Ovary (tissue), 9 donors: Measurements from ENCODE around the gene SCO1. TPM values are rescaled to one million over a fixed set of nuclear protein-coding genes. Genes with fewer than 3 reads are reported as not detected.

Experiments
- DNase-seq, 5 donors: peaks; one replicate each; pipeline ENCODE4 v3.0.0-alpha.2; 2019 to 2020
- H3K27ac ChIP-seq, 2 donors: fragments of 200-600 bp; one replicate each; pipeline versions ENCODE4 v1.5.1 to v1.8.0; 2019 to 2022
- H3K27me3 ChIP-seq: fragments of 200-600 bp; one replicate; pipeline ENCODE4 v1.8.0; 2022
- H3K36me3 ChIP-seq: fragments of 200-600 bp; sonication (generic); one replicate; pipeline ENCODE4 v1.5.1; 2019
- H3K4me1 ChIP-seq: one replicate; pipeline ENCODE4 v1.8.1; 2013; ENCODE audit warnings: mild to moderate bottlenecking, moderate library complexity; ENCODE audit not compliant: insufficient read depth
- H3K4me3 ChIP-seq: fragments of 200-600 bp; sonication (generic); one replicate; pipeline ENCODE4 v1.5.1; 2017
- H3K9me3 ChIP-seq, 2 donors: fragments of 200-600 bp in 1 of 2; sonication (generic) in 1 of 2; one replicate each; pipeline versions ENCODE4 v1.5.1 to v1.8.1; 2013 to 2019; ENCODE audit warnings: mild to moderate bottlenecking in 1 of 2, moderate library complexity in 1 of 2
- EP300 ChIP-seq: sonication (generic); formaldehyde crosslinking; IDR thresholded peaks from one replicate; pipeline ENCODE4 v1.6.1; 2017; ENCODE audit warnings: antibody characterized with exemption
- POLR2A ChIP-seq: fragments of 450-650 bp; IDR thresholded peaks from one replicate; pipeline ENCODE4 v1.6.1; 2017; ENCODE audit warnings: antibody characterized with exemption, mild to moderate bottlenecking, moderate library complexity
- WGBS, 3 donors: extraction: QIAGEN DNeasy Blood & Tissue Kit in 1 of 3; methylation state at CpG; one replicate each; pipeline versions ENCODE4 v1.1.5 to v1.1.7; 2013 to 2017; 5-methylcytosine and 5-hydroxymethylcytosine counted together
- intact Hi-C, 4 donors: fragments of 100-400 bp; cut with DNase I; formaldehyde crosslinking; loops; one replicate each; pipeline versions ENCODE4 v1.11.0 to v1.15.1; 2022 to 2023
- polyA plus RNA-seq, 2 donors: library from polyadenylated mRNA; stranded (reverse); fragments of 200-250 nt in 1 of 2; fragments of 350-450 nt in 1 of 2; fragmentation: Illumina TruSeq in 1 of 2; extraction: RNeasy Lipid Tissue Mini Kit (QIAGEN cat#74804) in 1 of 2; gene quantifications; one replicate each; pipeline ENCODE4 v1.2.3, GENCODE V29; 2013 to 2014
- total RNA-seq, 7 donors: library from RNA; depleted of rRNA in 2 of 7; stranded (reverse); fragments of >200 nt in 2 of 7; fragmentation: NEBNext Ultra II Directional in 3 of 7; extraction: Animal tissue kit (Norgen Biotek cat#: 25700) in 3 of 7; gene quantifications; one replicate each; pipeline versions ENCODE4 v1.1.0 to v1.2.4, GENCODE V29; 2016 to 2023
- TF ChIP-seq, protein P1 (sequence below), 3 donors: fragments of 450-650 bp in 2 of 3; fragments of 200-600 bp in 1 of 3; IDR thresholded peaks; one replicate each; pipeline versions ENCODE4 v1.5.1 to v1.8.0; 2016 to 2022; ENCODE audit warnings: antibody characterized with exemption in 3 of 3, mild to moderate bottlenecking in 1 of 3
- donor health status: DM: no; HTN: no; CAD: no; lungs with moderate emphysema.
- donor health status: DM: no; HTN: no; CAD: no.
- donor health status: Bipolar disorder and iron deficiency.
- donor health status: DM: yes; HTN: yes; CAD: no.
- donor health status: DM: no; HTN: no; CAD: no.
- donor health status: DM: yes; HTN: yes; CAD: no.

The SCO1 gene
- total and polyA plus RNA-seq, 9 donors, result 9.5 to 26.5 (median 20.7) TPM

GRCh38 chr17:10628756-10629155, 68.6 kb downstream of the SCO1 start:
- TF ChIP-seq EP300 (no peak), POLR2A (no peak)
- TF ChIP-seq, protein P1, sequence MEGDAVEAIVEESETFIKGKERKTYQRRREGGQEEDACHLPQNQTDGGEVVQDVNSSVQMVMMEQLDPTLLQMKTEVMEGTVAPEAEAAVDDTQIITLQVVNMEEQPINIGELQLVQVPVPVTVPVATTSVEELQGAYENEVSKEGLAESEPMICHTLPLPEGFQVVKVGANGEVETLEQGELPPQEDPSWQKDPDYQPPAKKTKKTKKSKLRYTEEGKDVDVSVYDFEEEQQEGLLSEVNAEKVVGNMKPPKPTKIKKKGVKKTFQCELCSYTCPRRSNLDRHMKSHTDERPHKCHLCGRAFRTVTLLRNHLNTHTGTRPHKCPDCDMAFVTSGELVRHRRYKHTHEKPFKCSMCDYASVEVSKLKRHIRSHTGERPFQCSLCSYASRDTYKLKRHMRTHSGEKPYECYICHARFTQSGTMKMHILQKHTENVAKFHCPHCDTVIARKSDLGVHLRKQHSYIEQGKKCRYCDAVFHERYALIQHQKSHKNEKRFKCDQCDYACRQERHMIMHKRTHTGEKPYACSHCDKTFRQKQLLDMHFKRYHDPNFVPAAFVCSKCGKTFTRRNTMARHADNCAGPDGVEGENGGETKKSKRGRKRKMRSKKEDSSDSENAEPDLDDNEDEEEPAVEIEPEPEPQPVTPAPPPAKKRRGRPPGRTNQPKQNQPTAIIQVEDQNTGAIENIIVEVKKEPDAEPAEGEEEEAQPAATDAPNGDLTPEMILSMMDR (IDR thresholded peaks at IDR 0.05), result no peak

GRCh38 chr17:10626390-10626789, 70.9 kb downstream of the SCO1 start:
- Histone ChIP-seq H3K4me3 (no peak overlapping the region), H3K4me1 (no peaks in the 10 kb centered on the region), H3K36me3 (no peaks in the 10 kb centered on the region), H3K27ac (no peak overlapping the region), H3K9me3 (no peaks in the 10 kb centered on the region), H3K27me3 (no peaks in the 10 kb centered on the region)
- WGBS, 3 donors, result 62 to 73% (median 67%) methylated on average over 9 of the region's 9 CpGs
- DNase-seq, result no peak
- intact Hi-C loops, result no loop called here
- TF ChIP-seq POLR2A, result no peak
- TF ChIP-seq EP300, result no peak
- TF ChIP-seq, protein P1 (IDR thresholded peaks at IDR 0.05), result no peak

More at GRCh38 chr17:10628756-10629155, 68.6 kb downstream of the SCO1 start:
- no peak for DNase-seq
- H3K27ac ChIP-seq, result no peak overlapping the region
- H3K9me3 ChIP-seq, result no peaks in the 10 kb centered on the region
- no peaks in the 10 kb centered on the region for H3K4me1 ChIP-seq
- intact Hi-C loops, result no loop called here
- 77 to 87% (median 83%) methylated on average over 13 of the region's 13 CpGs for WGBS, 3 donors
- H3K4me3 ChIP-seq, result no peak overlapping the region
- no peaks in the 10 kb centered on the region for H3K27me3 ChIP-seq
- H3K36me3 ChIP-seq, result no peaks in the 10 kb centered on the region

- no peak for TF ChIP-seq EP300
- TF ChIP-seq POLR2A, result no peak
- TF ChIP-seq, protein P1 (IDR thresholded peaks at IDR 0.05), result no peak
- no peak overlapping the region for H3K27ac ChIP-seq
- WGBS, 3 donors, result 83 to 89% (median 86%) methylated on average over 11 of the region's 11 CpGs
- no peaks in the 10 kb centered on the region for H3K4me1 ChIP-seq
- H3K4me3 ChIP-seq, result no peak overlapping the region
- DNase-seq, result no peak
- no peaks in the 10 kb centered on the region for H3K27me3 ChIP-seq
- H3K9me3 ChIP-seq, result no peaks in the 10 kb centered on the region
- intact Hi-C loops, result no loop called here
- no peaks in the 10 kb centered on the region for H3K36me3 ChIP-seq
Measured at GRCh38 chr17:10624969-10625368, 72.4 kb downstream of the SCO1 start.

DNA sequence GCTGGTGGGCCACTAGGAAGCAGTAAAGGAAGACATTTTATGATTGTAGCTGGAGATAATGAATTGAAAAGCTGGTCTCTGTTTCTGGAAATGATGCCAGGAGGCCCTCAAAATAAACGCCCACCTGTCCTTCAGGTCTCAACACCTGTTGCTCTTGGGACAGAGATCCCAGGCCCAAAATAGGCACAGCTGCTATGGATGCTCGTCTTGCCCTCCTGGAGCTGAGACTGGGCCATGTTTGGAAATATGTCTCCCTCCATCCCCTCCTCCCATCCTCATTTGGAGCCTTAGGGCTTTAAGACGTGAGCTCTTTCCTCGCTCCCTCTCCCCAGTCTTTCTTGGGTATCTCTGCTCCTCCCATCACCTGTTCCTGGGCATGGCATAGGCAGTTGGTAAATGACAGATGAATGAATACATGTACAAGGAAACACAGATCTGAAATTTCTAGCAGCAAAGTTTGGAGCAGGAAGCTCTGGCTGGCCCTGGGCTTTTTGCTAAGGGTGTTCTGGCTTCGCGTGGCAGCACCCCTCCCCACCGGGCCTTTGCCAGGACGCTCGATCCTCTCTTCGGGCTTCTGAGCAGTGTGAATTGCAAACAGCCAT, 73.5 kb downstream of the SCO1 start:
- no peaks in the 10 kb centered on the region for H3K4me1 ChIP-seq
- TF ChIP-seq, protein P1 (IDR thresholded peaks at IDR 0.05), result no peak
- TF ChIP-seq EP300 (no peak), POLR2A (no peak)
- no peaks in the 10 kb centered on the region for H3K27me3 ChIP-seq
- intact Hi-C loops, result no loop called here
- no peak overlapping the region for H3K4me3 ChIP-seq
- WGBS, 3 donors, result 40 to 54% (median 43%) methylated on average over 10 of the region's 10 CpGs
- DNase-seq, result no peak
- H3K9me3 ChIP-seq, result no peaks in the 10 kb centered on the region
- no peak overlapping the region for H3K27ac ChIP-seq
- H3K36me3 ChIP-seq, result no peaks in the 10 kb centered on the region
